Neural progenitor cell (in vitro differentiated cells): ENCODE measurements around the gene KAZN.

ENCODE experiments used
- EZH2phosphoT487 ChIP-seq: fragments of 200-600 bp; sonication (generic); IDR thresholded peaks from 2 replicates; pipeline ENCODE4 v1.6.1; 2017; ENCODE audit warnings: antibody characterized with exemption
- TF ChIP-seq, protein P1 (sequence below): fragments of 200-600 bp; sonication (generic); IDR thresholded peaks from 2 replicates; pipeline ENCODE4 v1.5.1; 2017; ENCODE audit warnings: antibody characterized with exemption, mild to moderate bottlenecking

DNA sequence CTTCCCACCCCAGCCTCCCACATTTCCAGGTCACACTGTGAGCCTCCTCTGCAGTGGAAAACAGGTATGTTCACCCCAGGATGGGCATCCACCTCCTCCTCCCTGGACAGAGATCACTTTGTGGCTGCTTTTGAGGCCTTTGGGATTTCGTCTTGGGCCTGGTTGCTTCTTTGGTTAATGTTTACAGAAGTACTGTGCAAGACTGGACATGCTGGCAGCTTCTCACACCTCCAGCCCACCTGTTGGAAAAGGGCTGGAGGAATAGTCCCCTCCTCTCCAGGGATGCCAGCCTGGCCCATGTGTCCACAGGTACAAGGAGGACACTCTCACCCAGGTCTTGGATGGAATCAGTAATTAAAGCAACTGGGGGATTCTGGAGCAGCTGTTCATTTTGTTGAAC lies 56.1 kb downstream of the KAZN start:
- TF ChIP-seq, protein P1, sequence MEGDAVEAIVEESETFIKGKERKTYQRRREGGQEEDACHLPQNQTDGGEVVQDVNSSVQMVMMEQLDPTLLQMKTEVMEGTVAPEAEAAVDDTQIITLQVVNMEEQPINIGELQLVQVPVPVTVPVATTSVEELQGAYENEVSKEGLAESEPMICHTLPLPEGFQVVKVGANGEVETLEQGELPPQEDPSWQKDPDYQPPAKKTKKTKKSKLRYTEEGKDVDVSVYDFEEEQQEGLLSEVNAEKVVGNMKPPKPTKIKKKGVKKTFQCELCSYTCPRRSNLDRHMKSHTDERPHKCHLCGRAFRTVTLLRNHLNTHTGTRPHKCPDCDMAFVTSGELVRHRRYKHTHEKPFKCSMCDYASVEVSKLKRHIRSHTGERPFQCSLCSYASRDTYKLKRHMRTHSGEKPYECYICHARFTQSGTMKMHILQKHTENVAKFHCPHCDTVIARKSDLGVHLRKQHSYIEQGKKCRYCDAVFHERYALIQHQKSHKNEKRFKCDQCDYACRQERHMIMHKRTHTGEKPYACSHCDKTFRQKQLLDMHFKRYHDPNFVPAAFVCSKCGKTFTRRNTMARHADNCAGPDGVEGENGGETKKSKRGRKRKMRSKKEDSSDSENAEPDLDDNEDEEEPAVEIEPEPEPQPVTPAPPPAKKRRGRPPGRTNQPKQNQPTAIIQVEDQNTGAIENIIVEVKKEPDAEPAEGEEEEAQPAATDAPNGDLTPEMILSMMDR: no peak
- no peak for TF ChIP-seq EZH2phosphoT487
